Measurements from ENCODE around the gene RIN1.
"Not testable (repeated sequence)": the region's sequence is repeated elsewhere in the genome, so short reads cannot be mapped to it uniquely, and the experiment has no call there.

RIN1 gene

GRCh38 chr11:66312549-66313320 lies 23.5 kb downstream of the RIN1 start:
- peak; percentile 92 for ATAC-seq
- TF ChIP-seq SNAI2 (CRISPR knock-in tag; IDR thresholded peaks at IDR 0.05) (no peak), ZNF565 (CRISPR knock-in tag; conservative IDR thresholded peaks at IDR 0.05; ENCODE audit: low read depth) (no peak), GLIS3 (CRISPR knock-in tag; IDR thresholded peaks at IDR 0.05) (no peak), POU6F1 (CRISPR knock-in tag; IDR thresholded peaks at IDR 0.05; ENCODE audit: borderline replicate concordance, low read depth) (no peak), ZNF70 (CRISPR knock-in tag; IDR thresholded peaks at IDR 0.05) (no peak), CSDC2 (CRISPR knock-in tag; IDR thresholded peaks at IDR 0.05) (peak; percentile 47; the same call in 1 of the 2 replicates), ZFP3 (CRISPR knock-in tag; IDR thresholded peaks at IDR 0.05) (no peak), OSR1 (CRISPR knock-in tag; IDR thresholded peaks at IDR 0.05) (no peak), TCF4 (CRISPR knock-in tag; IDR thresholded peaks at IDR 0.05; ENCODE audit: borderline replicate concordance) (peak; percentile 96)
- TF ChIP-seq, protein P1, sequence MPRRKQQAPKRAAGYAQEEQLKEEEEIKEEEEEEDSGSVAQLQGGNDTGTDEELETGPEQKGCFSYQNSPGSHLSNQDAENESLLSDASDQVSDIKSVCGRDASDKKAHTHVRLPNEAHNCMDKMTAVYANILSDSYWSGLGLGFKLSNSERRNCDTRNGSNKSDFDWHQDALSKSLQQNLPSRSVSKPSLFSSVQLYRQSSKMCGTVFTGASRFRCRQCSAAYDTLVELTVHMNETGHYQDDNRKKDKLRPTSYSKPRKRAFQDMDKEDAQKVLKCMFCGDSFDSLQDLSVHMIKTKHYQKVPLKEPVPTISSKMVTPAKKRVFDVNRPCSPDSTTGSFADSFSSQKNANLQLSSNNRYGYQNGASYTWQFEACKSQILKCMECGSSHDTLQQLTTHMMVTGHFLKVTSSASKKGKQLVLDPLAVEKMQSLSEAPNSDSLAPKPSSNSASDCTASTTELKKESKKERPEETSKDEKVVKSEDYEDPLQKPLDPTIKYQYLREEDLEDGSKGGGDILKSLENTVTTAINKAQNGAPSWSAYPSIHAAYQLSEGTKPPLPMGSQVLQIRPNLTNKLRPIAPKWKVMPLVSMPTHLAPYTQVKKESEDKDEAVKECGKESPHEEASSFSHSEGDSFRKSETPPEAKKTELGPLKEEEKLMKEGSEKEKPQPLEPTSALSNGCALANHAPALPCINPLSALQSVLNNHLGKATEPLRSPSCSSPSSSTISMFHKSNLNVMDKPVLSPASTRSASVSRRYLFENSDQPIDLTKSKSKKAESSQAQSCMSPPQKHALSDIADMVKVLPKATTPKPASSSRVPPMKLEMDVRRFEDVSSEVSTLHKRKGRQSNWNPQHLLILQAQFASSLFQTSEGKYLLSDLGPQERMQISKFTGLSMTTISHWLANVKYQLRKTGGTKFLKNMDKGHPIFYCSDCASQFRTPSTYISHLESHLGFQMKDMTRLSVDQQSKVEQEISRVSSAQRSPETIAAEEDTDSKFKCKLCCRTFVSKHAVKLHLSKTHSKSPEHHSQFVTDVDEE (CRISPR knock-in tag; IDR thresholded peaks at IDR 0.05), result peak; percentile 77; the same call in 1 of the 2 replicates

DNA sequence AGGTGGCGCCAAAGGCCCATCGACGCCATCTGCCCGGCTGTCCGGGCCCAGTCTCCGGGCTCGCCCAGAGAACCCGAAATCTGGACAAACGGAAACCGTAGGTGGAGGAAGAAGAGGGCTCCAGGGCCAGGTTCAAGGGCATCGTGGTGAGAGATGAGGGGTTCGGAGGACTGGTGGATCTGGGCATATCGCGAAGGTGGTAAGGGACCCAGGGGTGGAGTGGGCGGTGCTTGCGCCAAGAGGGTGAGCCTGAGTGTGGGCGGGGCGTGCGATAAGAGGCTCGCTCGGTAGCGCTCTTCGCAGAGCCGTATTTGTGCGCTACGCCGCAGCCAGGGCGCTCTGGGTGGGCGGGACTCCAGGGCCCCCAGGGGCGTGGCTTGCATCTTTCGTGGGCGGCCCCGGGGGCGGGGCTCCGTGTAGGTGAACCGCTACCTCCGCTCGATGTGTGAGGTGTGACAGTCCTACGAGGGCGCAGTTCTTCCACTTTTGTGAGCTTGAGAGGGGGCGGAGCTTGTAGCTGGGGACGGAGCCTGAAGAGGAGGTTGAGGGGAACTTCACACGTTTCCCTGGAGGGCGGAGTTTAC lies 24.2 kb downstream of the RIN1 start:
- peak; percentile 78 for ATAC-seq
- TF ChIP-seq, protein P2, sequence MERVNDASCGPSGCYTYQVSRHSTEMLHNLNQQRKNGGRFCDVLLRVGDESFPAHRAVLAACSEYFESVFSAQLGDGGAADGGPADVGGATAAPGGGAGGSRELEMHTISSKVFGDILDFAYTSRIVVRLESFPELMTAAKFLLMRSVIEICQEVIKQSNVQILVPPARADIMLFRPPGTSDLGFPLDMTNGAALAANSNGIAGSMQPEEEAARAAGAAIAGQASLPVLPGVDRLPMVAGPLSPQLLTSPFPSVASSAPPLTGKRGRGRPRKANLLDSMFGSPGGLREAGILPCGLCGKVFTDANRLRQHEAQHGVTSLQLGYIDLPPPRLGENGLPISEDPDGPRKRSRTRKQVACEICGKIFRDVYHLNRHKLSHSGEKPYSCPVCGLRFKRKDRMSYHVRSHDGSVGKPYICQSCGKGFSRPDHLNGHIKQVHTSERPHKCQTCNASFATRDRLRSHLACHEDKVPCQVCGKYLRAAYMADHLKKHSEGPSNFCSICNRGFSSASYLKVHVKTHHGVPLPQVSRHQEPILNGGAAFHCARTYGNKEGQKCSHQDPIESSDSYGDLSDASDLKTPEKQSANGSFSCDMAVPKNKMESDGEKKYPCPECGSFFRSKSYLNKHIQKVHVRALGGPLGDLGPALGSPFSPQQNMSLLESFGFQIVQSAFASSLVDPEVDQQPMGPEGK (CRISPR knock-in tag; IDR thresholded peaks at IDR 0.05; ENCODE audit: borderline replicate concordance), result peak; percentile 46; the same call in 1 of the 2 replicates
- TF ChIP-seq POU6F1 (CRISPR knock-in tag; IDR thresholded peaks at IDR 0.05; ENCODE audit: borderline replicate concordance, low read depth) (no peak), TCF4 (CRISPR knock-in tag; IDR thresholded peaks at IDR 0.05; ENCODE audit: borderline replicate concordance) (0 out of 2 replicates have a peak, but pooled peaks have one; percentile 17)

GRCh38 chr11:66311470-66311964 lies 24.7 kb downstream of the RIN1 start:
- ATAC-seq, result no peak
- TF ChIP-seq GLIS3 (CRISPR knock-in tag; IDR thresholded peaks at IDR 0.05) (no peak), POU6F1 (CRISPR knock-in tag; IDR thresholded peaks at IDR 0.05; ENCODE audit: borderline replicate concordance, low read depth) (no peak), ZFP3 (CRISPR knock-in tag; IDR thresholded peaks at IDR 0.05) (no peak), SNAI2 (CRISPR knock-in tag; IDR thresholded peaks at IDR 0.05) (no peak)
- TF ChIP-seq, protein P2 (CRISPR knock-in tag; IDR thresholded peaks at IDR 0.05; ENCODE audit: borderline replicate concordance), result no peak
- TF ChIP-seq, protein P1 (CRISPR knock-in tag; IDR thresholded peaks at IDR 0.05), result no peak
- TF ChIP-seq, protein P3, sequence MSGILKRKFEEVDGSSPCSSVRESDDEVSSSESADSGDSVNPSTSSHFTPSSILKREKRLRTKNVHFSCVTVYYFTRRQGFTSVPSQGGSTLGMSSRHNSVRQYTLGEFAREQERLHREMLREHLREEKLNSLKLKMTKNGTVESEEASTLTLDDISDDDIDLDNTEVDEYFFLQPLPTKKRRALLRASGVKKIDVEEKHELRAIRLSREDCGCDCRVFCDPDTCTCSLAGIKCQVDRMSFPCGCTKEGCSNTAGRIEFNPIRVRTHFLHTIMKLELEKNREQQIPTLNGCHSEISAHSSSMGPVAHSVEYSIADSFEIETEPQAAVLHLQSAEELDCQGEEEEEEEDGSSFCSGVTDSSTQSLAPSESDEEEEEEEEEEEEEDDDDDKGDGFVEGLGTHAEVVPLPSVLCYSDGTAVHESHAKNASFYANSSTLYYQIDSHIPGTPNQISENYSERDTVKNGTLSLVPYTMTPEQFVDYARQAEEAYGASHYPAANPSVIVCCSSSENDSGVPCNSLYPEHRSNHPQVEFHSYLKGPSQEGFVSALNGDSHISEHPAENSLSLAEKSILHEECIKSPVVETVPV (CRISPR knock-in tag; IDR thresholded peaks at IDR 0.05), result no peak

- ATAC-seq, result not testable (repeated sequence)
These were observed 25.3 kb downstream of the RIN1 start for GRCh38 chr11:66310803-66311440.

All from SK-N-SH treated with all-trans-retinoic acid at 6 μM for 48 hours (cell line).